GM21737 (cell line): ENCODE results near the gene TUBB2B.
"Not testable (repeated sequence)": the region's sequence is repeated elsewhere in the genome, so short reads cannot be mapped to it uniquely, and the experiment has no call there.

Experiments
- ATAC-seq: cut with Tn5 transposase; IDR thresholded peaks from one replicate; pipeline ENCODE4 v1.9.1; 2021; ENCODE audit warnings: mild to moderate bottlenecking, moderate library complexity; ENCODE audit not compliant: unreplicated experiment

TUBB2B gene

DNA sequence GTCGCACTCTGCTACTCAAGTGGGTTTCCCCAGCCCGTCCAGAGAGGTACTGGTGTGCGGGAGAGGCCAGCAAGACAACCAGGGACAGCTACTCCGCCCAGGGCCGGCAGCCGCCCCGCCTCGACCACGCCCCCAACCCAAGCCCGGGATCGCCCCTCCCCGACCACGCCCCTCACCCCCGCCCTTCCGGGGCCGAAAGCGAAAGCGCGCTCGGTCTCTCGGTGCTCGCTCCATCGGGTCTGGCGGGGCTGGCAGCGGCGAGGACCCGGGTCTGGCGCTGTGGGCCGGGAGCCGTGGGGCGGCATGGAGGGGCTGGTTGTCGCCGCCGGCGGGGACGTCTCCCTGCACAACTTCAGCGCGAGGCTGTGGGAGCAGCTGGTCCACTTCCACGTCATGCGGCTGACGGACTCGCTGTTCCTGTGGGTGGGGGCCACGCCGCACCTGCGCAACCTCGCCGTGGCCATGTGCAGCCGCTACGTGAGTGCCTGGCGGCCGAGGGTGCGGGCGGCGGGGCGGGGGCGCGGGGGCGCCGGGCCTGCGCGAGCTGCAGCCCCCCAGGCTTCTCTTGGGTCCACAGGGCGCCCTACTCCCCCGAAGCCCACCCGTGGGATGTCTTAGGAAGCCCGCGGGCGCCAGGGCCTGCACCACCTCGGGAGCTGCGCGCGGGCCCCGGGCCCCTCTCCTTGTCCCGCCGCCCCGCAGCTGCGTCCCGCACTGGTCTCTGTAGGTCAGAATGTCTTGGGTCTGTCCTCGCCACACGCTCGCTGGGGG lies 31.5 kb upstream of the TUBB2B start, which contains the start of gene PSMG4:
Gene PSMG4 (plus strand): TSS at position 228 of the 771 bp plus-strand sequence. CDS start 76 bp downstream, at position 304.
- ATAC-seq: peak; percentile 85

DNA sequence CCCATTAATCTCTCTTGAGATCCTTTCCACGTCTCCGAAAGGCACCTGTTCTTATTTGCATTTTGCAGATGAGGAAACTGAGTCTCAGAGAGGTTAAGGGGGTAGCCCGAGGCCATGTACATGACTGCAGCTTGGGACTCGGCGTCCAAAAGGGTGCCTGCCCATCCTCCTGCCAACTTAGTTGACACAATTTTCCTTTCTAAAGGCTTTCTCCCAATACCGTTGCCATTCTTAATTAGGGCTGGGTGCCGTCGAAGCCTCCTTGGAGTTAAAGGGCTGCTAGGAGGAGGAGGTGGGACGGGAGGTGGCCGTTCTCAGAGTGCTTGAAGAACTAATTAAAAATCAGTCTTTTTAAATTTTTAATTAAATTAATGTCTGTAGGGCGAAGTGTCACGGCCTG lies 30.7 kb upstream of the TUBB2B start:
- no peak for ATAC-seq

DNA sequence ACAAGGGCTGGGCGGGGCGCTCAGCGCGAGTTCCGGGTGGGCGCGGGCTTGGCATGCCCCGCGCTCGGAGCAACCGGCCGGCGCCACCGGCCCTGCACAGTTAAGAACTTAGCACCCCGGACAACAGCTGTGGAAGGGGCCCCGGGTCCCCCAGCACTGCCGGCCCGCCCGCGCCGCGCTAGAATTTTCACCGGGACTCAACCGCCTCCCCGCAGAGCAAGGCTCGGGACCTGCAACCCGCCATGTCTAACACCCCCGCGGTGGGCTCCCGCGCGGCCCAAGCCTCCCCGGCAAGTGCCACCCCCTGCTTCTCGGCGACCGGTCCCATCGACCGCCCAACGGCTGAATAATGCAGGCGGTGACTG lies 26.1 kb upstream of the TUBB2B start:
- ATAC-seq: no peak

DNA sequence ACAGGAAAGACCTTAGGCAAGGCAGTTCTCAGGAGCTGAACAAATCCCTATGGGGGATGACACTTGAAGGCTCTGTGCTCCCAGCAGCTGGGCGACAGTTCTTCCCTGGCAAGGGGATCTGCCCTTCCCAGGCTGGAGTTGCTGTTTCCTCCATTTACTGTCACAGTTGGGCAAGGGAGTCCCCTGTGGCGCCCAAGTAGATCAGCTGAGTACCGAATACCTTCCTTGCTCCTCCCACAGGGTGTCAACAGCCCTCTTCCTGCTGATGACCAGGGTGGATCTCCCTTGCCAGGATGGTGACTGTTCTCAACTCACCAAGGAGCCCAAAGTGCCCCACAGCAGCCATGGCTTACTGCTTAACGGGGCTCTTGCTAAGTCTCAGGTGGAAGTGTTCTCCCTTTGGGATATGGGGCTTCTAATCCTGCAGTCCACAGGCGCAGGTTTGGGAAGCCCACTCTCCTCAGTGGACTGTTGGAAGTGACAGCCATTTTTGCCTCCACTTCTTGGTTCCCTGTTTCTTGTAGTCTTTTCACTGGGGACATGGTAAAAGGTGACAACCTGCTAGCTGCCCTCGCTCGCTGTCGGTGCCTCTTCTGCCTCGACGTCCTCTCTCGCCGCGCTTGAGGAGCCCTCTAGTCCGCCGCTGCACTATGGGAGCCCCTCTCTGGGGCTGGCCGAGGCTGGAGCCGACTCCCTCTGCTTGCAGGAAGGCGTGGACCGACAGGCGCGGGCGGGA lies 25.6 kb upstream of the TUBB2B start:
- no peak for ATAC-seq

DNA sequence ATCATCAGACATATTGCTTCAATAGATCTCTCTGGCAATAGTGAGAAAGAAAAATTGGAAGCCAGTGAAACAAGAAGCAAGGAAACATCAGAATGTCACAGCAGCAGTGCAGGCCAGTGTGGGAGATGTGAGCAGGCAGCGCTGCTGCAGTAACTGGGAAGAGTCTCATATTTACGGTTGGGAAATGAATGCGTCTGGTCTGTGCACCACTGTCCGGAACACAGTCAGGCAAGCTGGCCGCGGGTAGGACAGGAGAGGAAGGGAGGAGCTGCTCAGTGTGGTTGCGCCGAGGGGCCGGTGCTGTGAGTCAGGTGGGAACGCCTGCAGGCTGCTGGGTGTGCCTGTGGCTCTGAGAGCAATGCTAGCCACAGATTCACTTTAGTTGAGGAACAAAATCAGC lies 24.9 kb upstream of the TUBB2B start:
- ATAC-seq: no peak

DNA sequence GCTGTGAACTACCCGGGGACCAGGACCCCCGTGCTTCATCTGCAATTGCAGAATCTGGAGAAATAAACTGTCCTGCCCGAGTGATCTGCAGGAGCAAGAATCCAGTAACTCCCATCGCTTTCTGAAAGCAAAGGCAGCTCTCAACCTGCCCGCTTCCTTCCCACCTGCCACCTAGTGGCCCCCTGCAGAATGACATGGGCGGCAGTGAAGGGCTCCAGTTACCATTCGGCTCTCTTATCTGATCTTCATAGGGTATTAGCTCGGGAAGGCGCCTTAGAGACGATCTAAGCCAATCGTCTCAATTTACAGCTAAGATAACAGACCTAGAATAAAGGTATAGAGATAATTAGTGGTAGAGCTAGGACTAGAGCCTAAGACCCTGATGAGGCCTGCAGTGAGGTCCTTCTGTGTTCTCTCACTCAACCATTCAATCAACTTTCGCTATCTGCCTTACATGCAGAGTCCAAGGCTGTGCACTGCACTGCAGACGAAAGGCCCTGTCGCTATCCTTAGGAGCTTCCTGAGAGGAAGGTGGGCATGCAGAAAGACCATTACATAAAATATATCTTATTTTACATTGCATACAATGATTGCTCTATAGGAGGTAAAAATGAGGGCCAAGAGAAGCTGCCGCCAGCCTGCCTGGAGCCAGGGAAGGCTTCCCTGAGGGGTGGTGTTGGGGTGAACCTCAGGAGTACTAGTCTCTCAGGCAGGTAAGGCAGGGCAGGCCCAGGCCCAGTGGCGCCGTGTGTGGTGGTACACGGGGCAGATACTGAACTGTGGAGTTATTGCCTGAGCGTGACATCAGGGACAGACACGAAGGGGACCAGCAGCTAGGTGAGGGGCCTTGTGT lies 24.2 kb upstream of the TUBB2B start:
- ATAC-seq: peak; percentile 67

DNA sequence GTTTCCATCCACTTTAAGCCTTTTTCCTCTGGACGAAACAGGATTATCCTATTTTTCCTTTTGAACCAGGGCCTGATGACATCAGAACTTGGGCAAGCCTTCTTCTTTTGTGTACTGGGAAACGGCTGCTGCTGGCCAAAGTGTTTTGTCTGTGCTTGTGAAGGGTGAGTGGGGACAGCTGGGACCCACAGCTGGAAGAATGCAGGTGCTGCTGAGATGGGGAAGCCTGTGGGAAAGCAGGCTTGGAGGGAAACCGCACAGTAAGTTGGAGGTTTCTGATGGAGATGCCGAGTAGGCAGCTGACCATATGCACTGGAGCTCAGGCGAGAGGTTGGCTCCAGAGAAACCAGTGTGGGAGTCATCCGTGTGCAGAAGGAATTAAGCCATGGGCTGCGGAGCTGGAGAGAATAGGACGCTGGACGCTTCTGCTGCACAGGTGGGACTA lies 22.8 kb upstream of the TUBB2B start:
- no peak for ATAC-seq

DNA sequence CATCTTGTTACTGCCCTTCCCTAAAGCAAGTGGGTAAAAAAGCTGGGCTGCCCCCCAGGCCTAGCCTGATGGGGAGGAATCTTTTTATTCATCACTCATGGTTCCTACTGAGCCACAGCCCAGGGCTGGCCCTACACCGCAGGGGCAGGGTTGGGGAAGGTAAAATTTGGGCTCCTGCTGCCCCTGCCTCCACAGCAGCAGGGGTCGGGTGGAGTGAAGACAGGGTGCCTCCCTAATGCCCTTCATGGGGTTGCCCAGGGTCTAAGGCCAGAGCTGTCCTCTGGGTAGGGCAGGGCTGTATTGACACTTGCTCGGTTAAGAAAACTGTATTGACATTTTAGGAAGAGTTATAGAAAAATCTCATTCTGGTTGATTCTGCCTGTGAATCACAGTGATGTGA lies 22.4 kb upstream of the TUBB2B start:
- no peak for ATAC-seq

DNA sequence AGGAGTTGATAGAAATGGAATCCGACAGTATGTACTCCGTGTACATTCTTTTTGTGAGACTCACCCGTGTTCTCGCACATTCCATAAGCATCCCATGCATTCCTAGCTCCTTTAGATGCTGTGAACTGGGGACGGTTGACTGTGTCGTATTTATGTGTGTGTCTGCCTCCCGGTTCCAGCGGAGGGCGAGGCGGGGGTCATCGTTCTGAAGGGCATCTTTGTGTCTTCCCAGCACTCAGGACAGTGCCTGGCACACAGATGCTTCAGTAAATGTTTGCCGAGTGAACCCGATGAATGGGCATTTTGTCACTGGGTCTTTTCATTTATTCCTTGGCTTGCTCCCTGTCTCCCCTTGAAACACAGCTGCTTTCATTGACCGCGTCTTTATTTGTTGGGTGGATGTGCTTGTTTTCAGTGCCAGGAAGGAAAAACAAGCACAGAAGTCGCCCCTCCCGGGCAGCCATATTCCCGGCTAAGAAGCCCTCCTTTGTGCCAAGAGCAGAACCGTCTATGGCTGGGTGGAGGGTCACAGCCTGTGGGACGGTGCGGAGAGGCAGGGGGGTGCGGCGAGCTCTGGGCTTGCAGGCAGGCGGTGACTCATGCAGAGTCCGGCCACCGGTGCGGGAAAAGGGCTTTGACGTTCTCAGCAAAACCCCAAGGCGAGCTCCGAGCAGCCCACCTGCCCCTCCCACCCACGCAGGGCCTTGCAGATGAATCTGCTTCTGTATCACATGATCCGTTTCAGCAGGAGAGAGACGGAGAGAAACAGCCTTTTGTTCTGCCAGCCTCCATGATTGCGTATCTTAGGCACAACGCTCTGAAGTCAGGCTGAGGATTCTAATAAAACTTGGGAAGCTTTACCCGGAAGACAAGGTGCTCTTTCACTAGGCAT lies 20.0 kb upstream of the TUBB2B start:
- no peak for ATAC-seq

DNA sequence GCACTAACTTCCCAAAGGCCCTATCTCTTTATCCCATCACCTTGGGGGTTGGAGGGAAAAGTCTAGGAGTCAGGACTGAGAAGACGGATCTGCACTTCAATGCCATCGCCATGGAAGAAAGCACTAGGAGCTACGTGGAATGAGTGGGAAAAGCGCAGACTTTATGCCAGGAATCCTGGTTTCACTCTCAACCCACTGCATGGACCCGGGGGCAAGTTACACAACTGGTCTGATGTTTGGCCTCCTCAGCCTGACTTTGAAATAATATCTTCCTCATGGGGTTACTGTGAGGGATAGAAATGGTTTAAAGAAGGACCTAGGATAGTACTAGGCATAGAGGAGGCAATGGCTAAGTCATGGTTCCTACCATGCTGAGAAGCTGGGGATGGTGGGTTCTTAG lies 17.8 kb upstream of the TUBB2B start:
- ATAC-seq: no peak

DNA sequence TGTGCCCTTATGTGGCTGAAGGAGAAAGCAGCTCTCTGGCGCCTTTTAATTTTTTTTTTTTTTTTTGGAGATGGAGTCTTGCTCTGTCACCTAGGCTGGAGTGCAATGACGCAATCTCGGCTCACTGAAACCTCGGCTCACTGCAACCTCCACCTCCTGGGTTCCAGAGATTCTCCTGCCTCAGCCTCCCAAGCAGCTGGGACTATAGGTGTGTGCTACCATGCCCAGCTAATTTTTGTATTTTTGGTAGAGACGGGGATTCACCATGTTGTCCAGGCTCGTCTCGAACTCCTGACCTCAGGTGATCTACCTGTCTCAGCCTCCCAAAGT lies 17.3 kb upstream of the TUBB2B start:
- ATAC-seq: not testable (repeated sequence)

DNA sequence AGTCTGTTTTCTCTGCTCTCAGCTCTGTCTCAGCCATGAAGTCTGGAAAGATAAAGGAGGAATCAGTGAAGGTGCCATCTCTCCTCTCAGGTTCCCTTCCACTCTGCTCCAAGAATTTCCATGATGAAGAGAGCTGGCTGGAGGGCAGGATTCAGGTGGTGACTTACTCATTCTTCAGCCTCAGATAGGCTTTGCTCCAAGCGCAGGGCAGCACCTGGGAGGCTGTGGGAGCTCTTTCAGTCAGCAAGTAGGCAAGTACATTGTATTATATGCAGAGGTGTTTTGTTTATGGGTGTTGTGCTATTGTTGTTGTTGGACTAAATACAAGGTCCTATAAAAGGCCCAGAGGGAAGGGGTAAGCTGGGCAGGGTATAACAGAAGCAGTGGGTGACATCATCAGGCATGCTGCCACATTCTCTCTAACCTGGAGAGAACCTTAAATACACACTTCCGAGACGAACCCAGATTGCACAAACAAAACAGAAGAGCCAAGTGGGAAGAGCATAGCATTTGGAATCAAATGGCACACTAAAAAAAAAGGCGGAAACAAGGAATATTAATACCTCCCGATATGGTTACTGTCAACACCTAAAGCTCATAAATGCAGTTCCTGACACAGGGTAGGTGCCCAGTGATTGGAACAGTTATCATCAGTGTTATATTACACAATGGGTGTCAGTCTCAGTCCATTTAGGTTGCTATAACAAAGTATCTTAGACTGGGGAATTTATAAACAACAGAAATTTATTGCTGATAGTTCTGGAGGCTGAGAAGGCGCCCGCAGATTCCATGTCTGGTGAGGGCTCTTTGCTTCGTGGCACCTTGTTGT lies 16.8 kb upstream of the TUBB2B start:
- ATAC-seq: no peak

DNA sequence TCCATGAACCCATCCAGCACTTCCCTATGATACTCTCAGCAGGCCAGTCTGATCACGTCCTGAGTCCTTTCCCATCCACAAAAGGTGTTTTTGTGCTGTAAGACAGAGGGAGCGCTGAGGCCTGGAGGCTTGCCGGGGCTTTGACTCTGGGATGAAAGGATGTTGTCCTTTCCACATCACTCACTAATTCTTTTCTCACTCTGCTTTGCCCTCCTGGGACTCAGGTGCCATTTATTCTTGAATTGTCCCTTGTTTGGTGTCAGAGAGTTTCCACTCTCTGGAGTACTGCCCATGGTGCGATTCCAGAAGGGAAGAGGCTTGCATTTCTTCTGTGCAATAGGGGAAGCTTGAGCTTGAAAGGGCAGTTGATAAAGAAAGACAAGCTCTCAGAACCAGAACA lies 15.3 kb upstream of the TUBB2B start:
- ATAC-seq: no peak

DNA sequence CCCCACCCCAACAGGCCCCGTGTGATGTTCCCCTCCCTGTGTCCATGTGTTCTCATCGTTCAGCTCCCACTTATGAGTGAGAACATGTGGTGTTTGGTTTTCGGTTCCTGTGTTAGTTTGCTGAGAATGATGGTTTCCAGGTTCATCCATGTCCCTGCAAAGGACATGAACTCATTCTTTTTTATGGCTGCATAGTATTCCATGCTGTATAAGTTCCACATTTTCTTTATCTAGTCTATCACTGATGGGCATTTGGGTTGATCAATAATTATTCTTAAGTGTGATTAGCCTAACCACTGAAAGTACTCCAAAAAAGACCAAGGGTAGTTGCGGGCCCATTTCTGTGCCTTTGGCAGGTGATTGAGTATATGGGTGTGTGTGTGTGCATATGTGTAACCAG lies 14.3 kb upstream of the TUBB2B start:
- ATAC-seq: not testable (repeated sequence)

DNA sequence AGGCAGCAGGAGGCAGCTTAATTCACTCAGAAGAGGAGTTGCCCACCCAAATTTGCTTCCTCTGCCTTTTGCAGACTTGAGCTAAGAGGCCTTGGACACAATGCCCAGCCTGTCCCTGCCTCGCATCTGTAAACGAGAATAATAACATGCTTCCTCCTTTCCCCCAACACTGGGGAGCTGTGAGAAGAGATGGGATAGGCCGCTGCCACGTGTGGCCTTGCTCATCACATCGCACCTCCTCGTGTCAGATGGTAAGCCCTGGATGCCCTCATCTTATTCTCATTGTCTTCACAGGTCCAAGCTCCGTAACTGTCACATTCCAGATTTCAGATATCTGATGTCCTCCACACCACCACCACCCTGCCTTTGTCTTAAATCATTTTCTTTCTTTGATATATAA lies 13.1 kb upstream of the TUBB2B start:
- ATAC-seq: no peak

DNA sequence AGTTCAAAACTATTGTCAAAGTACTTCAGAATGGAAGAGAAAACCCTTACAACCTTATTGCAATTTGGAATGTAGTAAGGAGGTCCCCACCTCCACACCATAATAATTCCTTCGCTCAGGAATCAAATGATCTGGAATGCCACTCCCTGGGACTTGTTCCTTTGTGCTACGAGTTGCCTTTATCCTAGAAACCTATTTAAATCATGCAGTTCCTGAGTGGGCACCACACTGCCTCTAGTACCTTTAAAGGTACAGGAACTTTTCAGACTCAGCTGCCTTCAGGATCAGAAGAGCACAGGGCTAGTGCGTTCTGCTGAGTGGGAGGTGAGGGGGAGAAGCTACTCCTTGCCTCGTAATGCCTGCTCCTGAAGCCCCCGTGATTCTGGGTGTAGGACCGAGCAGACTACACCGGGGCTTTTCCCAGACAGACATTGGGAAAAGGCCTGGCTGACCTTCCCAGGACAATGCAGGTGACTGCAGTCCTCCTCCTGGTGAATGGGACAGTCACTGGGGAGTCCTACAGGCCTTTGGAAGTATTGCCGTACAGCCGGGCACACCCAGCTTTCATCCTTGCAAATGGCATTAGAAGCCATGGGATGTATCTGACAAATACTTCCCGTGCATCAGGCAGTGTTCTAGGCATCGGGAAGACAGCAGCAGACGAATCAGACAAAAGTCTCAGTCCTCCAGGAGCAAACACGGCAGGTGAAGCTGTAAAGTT lies 11.8 kb upstream of the TUBB2B start:
- ATAC-seq: no peak

DNA sequence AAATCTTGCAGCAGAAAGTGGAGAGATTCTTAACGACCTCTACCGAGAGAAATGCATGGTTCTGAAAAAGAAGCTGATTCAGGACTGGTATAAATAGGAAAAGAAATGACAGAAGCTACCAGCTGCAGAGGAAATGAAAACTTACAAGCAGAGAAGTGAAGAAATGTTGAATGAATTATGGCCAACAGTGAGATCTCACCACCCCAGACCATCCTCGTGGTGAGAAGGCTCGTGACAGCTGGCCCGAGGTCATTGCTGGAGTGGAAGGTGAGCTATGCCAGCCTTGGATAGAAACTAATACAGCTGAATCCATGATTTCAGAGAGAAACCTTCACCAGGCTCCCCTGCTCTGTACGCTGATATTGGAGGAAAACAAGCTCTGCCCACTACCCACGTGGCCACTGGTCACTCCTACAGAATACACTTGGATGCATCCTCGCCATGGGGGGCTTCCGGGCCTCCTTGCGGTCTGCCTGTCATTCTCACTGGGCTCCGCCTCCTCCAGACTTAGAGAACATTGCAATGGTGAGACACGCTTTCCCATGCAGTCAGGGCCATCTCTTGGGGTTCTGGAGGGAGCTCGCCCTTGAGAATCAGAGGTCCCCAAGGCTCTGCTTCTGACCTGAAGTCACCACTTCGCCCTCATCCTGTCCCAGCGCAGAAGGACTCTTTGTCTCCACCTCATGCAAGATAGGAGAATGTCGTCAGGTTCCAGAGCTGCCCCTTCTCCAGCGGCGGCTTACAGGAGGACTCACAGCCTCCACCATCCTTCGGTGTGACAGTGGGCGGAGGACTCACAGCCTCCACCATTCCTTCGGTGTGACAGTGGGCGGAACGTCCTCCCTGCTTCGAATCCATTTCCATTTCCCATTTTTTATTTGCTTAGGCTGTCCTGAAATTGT lies 10.6 kb upstream of the TUBB2B start:
- no peak for ATAC-seq

DNA sequence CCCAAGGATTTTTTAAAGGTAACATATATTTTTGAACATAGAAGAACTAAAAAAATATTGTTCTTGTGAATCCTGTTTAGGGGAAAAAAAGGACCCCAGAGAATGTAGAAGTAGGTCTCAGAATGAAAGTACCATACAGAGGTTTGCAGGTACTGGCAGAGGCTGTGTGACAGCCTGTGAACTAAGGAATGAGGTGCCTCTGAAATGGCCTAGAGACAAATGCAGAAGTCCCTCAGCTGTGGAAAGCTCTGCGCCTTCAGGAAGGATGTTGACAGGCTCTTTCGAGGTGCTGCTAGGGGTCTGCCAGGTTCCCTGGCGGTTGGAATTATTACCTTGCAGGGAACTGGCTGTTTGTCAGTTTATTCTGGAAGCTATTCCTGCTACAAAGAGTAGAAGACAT lies 8.6 kb upstream of the TUBB2B start:
- no peak for ATAC-seq
